Measurements from ENCODE around the gene PRKAG2.

Gene PRKAG2

DNA sequence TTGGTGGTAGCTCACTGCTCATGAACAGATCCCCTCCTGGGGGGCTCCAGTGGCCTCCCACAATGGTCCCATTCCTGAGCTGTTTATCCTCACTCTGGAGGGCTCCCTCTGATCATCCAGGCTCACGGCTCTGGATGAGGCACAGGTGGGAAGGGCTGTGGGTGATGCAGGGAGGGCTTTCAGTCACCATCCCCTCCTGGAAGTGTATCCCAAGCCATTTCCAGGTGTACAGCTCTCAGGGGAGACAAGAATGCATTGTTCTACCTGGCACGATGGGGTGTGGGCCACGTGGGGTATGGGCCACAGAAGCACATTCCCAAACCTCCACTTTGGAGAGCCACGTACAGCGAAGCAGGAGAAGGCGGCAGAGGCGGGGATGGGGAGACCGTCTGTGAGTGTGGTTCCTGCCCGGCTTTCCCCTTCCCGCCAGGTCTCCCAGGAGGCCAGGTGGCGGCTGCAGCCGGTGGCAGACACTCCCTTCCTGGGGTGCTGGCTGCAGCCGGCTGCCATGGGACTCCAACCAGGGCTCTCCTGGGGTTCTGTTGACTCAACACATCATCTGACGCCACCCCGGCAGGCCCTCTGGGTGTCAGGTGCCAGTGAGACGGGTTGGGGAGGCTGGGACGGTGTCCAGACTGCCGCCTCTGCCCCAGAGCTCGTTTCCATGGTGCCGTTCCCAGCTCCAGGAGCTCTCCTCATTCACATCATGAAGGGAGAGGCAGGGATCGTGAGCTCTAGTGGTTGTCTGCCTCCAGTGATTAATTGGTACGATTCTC is 187.5 kb downstream of the PRKAG2 start:
- in situ Hi-C loops (cut with HindIII; ENCODE audit: low pct_ligation_motif_present, low sequenced_read_pairs): no loop called here
- Histone ChIP-seq H3K27ac (no peak overlapping the region), H3K36me3 (replicated peaks) (no peaks in the 10 kb centered on the region), H3K27me3 (replicated peaks) (no peaks in the 10 kb centered on the region), H3K4me3 (ENCODE audit: low read depth, low read length) (no peak overlapping the region)
- DNase-seq: no peak
- TF ChIP-seq, protein P1, sequence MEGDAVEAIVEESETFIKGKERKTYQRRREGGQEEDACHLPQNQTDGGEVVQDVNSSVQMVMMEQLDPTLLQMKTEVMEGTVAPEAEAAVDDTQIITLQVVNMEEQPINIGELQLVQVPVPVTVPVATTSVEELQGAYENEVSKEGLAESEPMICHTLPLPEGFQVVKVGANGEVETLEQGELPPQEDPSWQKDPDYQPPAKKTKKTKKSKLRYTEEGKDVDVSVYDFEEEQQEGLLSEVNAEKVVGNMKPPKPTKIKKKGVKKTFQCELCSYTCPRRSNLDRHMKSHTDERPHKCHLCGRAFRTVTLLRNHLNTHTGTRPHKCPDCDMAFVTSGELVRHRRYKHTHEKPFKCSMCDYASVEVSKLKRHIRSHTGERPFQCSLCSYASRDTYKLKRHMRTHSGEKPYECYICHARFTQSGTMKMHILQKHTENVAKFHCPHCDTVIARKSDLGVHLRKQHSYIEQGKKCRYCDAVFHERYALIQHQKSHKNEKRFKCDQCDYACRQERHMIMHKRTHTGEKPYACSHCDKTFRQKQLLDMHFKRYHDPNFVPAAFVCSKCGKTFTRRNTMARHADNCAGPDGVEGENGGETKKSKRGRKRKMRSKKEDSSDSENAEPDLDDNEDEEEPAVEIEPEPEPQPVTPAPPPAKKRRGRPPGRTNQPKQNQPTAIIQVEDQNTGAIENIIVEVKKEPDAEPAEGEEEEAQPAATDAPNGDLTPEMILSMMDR (IDR thresholded peaks at IDR 0.05; ENCODE audit: low read depth, low read length, missing control alignments): no peak

DNA sequence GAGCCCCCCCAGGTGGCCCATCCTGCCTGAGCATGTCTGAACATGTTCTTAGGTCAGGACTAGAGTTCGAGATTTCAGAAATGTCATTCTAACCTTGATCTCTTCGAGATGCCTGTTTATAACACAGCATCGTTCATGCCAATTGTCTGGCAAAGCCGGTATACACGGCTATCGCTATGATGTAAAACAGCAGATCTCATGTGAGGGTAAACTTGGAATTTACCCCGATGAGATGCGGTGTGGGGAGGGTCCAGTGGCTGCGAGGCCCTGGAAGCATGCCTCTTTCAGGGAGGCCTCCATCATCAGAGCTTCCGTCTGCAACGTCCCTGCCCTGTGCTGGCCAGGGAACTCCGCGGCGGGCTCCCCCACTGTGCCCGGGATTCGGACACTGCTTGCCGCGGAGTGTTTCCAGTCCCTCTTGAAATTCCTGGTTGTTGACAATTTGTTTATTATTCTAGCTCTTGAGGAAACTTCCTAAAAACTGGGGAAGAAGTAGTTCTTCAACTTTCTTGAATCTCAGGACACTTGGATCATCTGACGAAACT is 188.6 kb downstream of the PRKAG2 start:
- no peaks in the 10 kb centered on the region for H3K27me3 ChIP-seq (replicated peaks)
- H3K27ac ChIP-seq: peak overlapping the region; percentile 53
- DNase-seq: no peak
- TF ChIP-seq, protein P1 (IDR thresholded peaks at IDR 0.05; ENCODE audit: low read depth, low read length, missing control alignments): no peak
- H3K36me3 ChIP-seq (replicated peaks): no peaks in the 10 kb centered on the region
- H3K4me3 ChIP-seq (ENCODE audit: low read depth, low read length): no peak overlapping the region
- in situ Hi-C loops (cut with HindIII; ENCODE audit: low pct_ligation_motif_present, low sequenced_read_pairs): no loop called here

- Histone ChIP-seq H3K36me3 (replicated peaks) (no peaks in the 10 kb centered on the region), H3K27me3 (replicated peaks) (no peaks in the 10 kb centered on the region), H3K27ac (peak overlapping the region; percentile 53), H3K4me3 (ENCODE audit: low read depth, low read length) (no peak overlapping the region)
- in situ Hi-C loops (cut with HindIII; ENCODE audit: low pct_ligation_motif_present, low sequenced_read_pairs): no loop called here
- peak; percentile 91 for DNase-seq
- TF ChIP-seq, protein P1 (IDR thresholded peaks at IDR 0.05; ENCODE audit: low read depth, low read length, missing control alignments): no peak
Measured at GRCh38 chr7:151687523-151688235, 189.2 kb downstream of the PRKAG2 start.

DNA sequence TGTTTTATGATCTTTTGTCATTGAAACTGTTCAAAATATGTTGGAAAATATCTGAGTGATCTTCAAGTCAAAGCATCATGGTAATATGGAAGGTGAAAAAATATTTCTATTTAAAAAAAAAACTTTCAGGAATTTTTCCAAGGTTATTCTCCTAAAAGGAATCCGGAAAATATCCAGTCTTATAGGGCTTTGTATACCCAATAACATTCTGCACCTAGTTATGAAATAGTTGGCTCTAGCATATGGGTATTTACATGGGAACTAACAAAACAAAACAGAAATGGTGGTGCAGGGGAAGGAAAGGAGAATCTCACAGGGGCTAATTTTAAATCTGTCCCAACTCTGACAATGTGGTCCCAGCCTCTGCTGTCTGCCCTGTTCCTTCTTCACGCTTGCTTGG is 190.1 kb downstream of the PRKAG2 start:
- H3K27me3 ChIP-seq (replicated peaks): no peaks in the 10 kb centered on the region

GRCh38 chr7:151686016-151686766 is 190.7 kb downstream of the PRKAG2 start:
- TF ChIP-seq, protein P1 (IDR thresholded peaks at IDR 0.05; ENCODE audit: low read depth, low read length, missing control alignments): no peak
- no peaks in the 10 kb centered on the region for H3K36me3 ChIP-seq (replicated peaks)
- no peaks in the 10 kb centered on the region for H3K27me3 ChIP-seq (replicated peaks)
- H3K4me3 ChIP-seq (ENCODE audit: low read depth, low read length): no peak overlapping the region
- no peak overlapping the region for H3K27ac ChIP-seq
- no peak for DNase-seq
- in situ Hi-C loops (cut with HindIII; ENCODE audit: low pct_ligation_motif_present, low sequenced_read_pairs): no loop called here

More for the DNA sequence above, 190.1 kb downstream of the PRKAG2 start:
- H3K4me3 ChIP-seq (ENCODE audit: low read depth, low read length): no peak overlapping the region
- TF ChIP-seq, protein P1 (IDR thresholded peaks at IDR 0.05; ENCODE audit: low read depth, low read length, missing control alignments): no peak
- H3K36me3 ChIP-seq (replicated peaks): no peaks in the 10 kb centered on the region
- in situ Hi-C loops (cut with HindIII; ENCODE audit: low pct_ligation_motif_present, low sequenced_read_pairs): no loop called here
- H3K27ac ChIP-seq: peak overlapping the region; percentile 53
- DNase-seq: no peak

Measured in brain microvascular endothelial cell (primary cell).